GM19099 (cell line): ENCODE data around the gene EFCAB11.

ENCODE experiments used
- POLR2A ChIP-seq: IDR thresholded peaks from 3 replicates; pipeline ENCODE4 v1.6.1; 2011; ENCODE audit warnings: low read depth; ENCODE audit not compliant: insufficient read length; ENCODE audit errors: extremely low read depth

Gene EFCAB11

DNA sequence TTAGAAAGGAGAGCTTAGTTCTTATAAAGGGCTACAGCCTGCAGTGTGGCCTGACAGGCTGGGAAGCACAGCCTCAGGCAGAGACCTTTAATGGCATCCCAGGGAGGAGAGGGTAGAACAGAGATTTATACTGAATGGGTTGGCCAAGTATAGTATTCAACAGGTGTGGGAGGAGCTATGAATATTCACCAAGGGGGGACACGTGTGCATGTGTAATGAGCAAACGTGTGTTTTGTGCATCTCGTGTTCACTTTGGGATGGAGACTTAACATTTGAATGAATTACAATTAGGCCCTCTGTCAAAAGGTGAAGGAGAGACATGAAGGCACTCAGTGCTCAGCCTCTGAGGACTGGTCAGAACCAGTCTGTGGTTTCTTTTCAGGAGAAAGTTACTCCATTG, 6.4 kb upstream of the EFCAB11 start:
- no peak for TF ChIP-seq POLR2A

DNA sequence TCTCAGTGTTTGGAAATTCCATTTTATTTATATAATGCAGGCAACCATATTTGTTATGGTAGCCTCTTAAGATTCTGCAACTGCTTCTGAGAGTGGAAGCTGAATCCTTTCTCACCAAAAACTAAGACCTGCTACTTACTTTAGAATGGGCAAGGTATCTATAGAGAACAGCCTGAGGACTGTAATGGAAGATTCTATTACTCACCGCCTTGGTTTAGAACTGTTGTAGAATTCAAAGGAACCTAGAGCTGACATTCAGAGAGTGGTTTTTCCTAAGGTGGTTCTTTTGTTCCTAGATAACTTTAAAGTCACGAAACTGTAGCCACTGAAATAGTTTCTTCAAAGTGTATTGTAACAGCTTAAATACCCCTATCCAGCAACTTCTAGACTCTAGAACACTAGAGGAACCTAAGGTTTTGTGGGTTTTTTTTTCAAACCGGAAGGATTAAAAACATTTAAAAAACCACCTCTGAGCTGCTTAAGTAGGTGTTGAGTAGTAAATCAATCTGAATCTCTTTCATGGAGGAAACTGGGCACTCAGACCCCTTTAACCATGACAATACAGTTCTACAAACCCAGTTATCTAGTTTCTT, 5.4 kb upstream of the EFCAB11 start:
- TF ChIP-seq POLR2A = no peak

DNA sequence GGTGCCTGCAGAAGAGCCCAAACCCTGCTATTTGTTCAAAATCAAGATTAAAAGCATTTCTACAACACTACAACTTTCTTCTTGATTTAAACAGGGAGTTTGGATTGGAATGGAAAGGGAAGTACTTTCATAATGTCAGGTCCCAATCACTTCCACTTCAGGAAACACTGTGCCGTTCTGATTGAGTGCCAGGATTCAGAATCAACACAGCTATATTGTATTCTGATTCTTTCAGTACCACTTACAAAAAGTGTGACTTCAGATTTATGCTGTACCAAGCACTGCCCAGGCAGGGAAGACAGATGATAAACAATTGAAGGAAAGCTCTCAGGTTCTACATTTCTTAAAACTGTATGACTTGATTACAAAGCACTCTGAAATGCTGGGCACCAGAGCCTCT, 4.4 kb upstream of the EFCAB11 start:
- no peak for TF ChIP-seq POLR2A

DNA sequence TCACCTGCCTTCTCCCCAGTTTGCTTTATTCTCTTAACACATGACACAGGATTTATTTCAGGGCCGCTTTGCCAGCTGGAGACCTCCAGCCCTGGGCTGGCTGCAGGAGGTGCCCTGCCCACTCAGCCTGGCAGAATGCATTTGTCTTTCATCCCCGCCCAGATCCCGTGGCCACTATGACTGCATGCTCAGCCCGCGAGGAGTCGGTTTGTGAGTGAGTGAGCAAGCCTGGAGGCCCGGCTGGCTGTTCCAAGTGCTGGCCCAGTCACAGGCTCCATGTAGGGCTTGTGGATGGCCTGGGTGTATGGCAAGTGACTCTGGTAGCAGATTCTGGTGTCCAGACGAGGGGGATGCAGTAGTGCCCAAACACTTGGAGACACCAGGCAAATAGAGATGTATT, 3.3 kb upstream of the EFCAB11 start:
- TF ChIP-seq POLR2A = no peak

DNA sequence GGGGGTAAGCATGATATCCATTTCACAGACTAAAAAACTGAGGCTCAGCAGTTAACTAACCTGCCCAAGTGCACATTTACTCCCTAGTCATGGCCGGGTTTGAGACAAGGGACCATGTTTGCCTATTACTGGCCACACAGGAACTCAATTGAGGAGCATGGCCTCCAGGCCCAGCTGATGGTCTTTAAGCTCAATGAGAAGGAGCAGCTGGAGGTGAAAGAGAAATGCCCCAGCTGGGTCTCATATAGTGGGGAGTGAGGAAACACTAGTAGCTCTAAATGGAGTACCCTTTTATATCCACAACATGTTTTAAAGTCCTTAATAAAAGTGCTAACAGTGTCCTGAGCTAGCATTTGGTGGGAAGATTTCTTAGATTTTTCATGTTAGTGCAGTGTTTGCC, 2.8 kb upstream of the EFCAB11 start:
- TF ChIP-seq POLR2A = no peak

DNA sequence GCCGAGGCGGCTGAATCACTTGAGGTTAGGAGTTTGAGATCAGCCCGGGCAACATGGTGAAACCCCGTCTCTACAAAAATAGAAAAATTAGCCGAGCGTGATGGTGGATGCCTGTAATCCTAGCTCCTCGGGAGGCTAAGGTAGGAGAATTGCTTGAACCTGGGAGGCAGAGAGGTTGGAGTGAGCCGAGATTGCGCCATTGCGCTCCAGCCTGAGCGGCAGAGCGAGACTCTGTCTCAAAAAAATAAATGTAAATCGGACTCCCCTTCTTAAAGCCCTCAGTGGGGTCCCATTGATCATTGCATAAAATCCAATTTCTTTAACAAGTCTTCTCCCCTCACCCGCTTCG, 2.1 kb upstream of the EFCAB11 start:
- TF ChIP-seq POLR2A = no peak

DNA sequence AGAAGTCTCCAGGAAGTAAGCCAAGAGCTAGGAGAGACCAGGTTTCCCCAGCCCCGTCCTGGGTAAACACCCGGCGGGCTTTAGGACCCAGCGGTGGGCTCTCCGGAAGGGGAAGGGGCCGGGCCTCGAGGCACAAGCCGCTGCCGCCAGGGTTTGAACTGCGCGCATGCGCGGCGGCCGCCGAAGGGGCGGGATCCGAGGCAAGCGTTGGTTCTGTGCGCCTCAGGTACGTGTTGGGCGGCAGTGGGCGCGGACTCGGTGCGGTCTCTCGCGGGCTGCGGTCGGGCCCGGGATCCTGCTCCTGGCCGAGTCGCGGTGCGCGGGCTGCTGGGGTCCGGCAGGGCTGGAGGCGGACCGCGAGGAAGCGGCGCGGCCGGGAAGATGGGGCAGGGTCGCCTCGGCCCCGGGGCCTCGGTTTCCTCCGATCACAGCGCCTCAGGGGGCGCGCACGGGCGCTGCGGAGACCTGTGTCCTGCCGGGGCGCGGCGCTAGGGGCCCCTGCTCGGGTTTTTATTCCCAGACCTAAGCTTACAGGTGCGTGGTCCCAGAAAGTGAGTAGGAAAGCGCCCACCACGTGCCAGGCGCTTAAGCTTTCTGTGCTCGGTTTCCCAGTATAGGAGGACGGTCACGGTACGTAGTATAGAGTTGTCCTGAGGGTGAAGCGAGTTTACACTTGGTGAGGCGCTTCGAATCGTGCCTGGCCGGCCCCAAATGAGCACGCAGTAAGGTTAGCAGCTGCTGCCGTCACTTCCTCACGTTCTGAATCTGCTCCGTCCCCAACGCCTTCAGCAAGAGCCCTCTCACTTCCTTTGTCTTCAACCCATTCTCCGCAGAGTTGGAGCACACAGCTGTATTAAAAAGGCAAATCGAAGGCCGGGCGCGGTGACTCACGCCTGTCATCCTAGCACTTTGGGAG, 1.5 kb upstream of the EFCAB11 start, which contains the start of gene TDP1:
TSS of gene TDP1 (plus strand) at position 183 of the 916 bp plus-strand sequence. CDS start 7,188 bp downstream, outside the sequence.
- peak; percentile 84 for TF ChIP-seq POLR2A

DNA sequence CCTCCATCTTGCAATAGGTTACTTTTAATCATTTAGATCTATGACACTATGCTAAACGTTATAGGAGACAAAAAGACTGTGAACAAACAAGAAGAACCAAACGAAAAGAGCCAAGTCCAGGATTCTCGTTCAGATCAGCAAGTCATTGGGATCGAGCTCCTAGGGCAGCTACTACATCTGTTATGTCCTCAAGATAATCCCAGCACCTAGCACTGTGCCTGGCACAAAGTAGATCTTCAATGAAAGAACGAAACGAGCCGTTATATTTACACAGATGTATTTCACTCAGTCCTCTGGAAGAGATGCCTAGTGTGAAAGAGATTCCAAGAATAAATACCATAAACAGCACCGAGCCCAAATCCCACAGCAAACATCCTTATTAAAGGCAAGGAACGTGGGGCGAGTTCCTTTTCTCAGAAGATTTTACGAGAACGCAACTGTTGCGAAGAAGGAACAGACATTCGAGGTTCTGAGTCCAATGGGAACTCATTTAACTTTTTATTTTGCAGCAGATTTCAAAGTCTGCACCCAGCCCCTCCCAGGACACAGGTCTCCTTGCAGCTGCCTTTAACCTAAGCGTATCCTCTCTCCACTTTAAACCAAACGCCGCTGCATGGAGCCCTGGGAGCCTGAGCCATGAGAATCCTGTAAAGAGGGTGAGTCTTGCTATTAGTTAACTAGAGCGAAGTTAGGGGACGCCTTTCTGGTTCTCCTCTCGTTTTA, 653 bp upstream of the EFCAB11 start:
- no peak for TF ChIP-seq POLR2A

DNA sequence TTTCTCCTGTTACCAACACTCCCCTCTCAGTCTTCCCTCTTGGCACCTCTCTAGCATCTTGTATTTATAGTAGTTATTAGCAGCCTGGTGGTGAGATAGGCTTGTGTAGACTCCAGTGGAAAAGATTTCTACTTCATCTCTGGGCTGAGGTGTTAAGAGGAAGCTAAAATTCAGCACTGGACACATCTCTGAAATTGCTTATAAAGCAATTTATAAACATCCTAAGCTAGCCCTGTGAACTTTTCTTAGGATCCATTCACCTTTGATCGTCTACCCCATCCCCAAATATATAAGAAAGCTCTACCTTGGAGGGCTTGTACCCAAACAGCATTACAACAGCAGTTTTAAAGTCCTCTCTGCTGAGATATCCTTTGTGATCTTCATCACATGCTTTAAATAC, 928 bp downstream of the EFCAB11 start:
- no peak for TF ChIP-seq POLR2A

DNA sequence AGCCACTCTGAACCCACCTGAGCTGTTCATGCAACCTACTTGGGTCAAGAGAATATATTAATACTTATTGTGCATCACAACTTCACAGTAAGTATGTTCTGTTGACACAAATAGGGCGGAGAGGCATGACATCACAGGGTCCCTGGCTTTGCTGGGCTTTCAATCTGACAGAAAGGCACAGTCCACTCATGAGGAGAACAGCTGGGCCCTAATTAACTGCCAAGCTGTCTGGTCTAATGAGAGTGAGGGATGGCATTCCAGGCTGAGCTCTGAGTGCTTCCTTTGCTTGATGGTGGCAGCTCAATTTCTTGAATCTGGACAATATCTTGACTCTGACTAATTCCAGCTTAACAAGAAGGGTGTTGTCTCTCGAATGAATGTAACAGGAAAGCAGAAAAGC, 2.0 kb downstream of the EFCAB11 start:
- TF ChIP-seq POLR2A = no peak

DNA sequence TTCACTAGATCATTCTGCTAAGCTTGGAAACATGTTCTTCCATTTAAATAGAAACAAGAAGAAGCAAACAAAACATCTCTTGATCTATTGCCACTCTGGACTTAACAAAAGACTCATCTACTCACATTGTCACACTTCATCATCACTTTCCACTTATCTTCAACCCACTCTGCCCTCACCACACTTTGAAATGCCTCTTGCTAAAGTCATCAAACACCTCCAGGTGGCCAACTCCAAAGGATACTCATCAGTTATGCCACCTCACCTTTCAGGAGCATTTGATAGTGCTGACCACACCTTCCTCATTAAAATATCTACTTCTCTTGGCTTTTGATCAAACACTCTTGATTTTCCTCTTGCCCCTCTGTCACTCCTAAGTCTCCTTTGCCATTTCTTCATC, 7.2 kb downstream of the EFCAB11 start:
- TF ChIP-seq POLR2A = no peak

DNA sequence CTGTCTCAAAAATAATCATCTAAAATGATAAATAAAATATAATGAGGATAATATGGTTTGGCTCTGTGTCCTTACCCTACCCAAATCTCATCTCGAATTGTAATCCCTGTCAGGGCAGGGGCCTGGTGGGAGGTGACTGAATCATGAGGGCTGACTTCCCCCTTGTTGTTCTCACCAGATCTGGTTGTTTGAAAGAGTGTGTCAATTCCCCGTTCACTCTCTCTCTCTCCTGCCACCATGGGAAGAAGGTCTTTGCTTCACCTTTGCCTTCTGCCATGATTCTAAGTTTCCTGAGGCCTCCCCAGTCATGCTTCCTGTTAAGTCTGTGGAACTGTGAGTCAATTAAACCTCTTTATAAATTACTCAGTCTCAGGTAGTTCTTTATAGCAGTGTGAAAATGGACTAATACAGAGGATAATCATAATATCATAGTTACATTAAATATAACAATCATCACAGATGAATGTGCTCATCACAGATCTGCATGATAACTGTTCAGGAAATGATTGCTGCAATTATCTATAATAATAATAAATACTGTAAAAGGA, 12.6 kb downstream of the EFCAB11 start:
- no peak for TF ChIP-seq POLR2A

DNA sequence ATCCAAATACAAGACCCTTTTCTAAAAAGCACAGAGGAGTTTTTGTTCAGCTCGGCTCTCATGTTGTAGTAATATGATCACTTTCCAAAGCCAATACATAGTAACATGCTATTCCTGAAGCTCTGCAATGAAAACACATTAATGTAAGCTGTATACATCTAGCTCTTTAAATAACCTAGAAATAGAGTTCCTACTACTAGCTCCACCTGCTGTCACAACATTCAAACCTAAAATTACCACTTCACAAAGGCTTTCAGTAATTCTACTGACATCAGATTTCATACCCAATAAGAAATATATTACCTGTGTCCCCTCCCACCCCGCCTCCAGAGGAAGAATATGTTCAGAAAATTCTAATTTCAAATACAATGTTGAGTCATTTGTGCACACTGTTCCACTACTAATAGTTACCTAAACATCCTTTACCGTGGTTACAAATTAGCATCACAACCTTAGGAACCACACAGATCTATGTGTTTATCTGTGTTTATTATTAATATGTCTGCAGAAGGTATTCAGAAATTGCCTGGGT, 17.8 kb downstream of the EFCAB11 start:
- TF ChIP-seq POLR2A = no peak

DNA sequence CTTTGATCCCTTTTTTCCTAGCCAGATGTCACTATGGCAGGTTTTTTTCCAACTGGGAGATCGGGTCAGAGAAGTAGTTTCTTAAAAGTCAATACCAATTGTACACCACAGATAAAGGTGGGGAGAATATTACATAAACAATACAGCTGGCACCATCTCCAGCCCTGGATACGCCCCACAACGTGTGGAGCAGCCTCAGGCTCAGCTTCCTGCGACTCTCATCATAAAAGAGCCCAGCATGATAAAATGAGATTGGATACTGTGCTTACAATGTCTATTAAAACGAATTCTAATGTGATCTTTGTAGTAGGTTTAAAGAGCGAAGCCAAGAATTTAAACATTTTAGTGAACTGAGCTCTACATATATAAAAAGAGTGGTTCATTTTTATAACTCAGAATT, 21.5 kb downstream of the EFCAB11 start:
- no peak for TF ChIP-seq POLR2A

DNA sequence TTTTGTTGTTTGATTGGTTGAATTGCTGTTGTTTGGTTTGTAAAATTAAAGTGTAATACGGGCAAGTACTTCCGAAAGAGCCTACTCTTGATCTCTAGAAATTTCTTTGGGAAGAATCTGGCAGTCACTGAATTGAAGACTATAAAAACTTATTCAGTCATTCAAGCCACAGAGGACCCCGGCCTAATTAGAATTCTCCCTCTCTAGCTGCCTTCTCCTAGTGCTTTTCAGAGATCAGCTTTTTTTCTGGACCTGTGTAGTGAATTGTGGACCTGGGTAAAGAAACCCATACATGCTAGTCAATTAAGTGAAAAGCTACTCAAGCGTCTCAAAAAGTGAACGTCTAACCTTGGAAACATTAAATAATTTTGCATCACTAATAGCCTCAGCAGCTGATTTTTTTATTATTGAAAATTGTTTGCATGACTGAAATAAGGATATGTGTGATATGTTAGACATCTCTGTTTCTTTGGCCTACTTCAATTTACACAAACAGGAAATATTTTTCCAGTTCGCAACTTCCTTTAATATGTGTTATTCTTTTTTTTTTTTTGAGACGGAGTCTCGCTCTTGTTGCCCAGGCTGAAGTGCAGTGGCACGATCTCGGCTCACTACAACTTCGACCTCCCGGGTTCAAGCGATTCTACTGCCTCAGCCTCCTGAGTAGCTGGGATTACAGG, 27.2 kb downstream of the EFCAB11 start:
- TF ChIP-seq POLR2A = no peak
